ENCODE results near the gene OCA2.
"Not testable (repeated sequence)": the region's sequence is repeated elsewhere in the genome, so short reads cannot be mapped to it uniquely, and the experiment has no call there.

The OCA2 gene

GRCh38 chr15:27868828-27869404 is 230.2 kb downstream of the OCA2 start:
- DNase-seq: no peak

GRCh38 chr15:27867861-27868260 is 231.3 kb downstream of the OCA2 start:
- no peak for DNase-seq

- DNase-seq: no peak
Observed at GRCh38 chr15:27866505-27867165, 232.5 kb downstream of the OCA2 start.

GRCh38 chr15:27865926-27866325 is 233.2 kb downstream of the OCA2 start:
- DNase-seq: no peak

GRCh38 chr15:27865323-27865922 is 233.7 kb downstream of the OCA2 start:
- no peak for DNase-seq

- no peak for DNase-seq
Observed at GRCh38 chr15:27864719-27865118, 234.4 kb downstream of the OCA2 start.

GRCh38 chr15:27864086-27864485 is 235.0 kb downstream of the OCA2 start:
- no peak for DNase-seq

- no peak for DNase-seq
Observed at GRCh38 chr15:27863000-27863399, 236.1 kb downstream of the OCA2 start.

- DNase-seq: no peak
Observed at GRCh38 chr15:27861171-27861570, 237.9 kb downstream of the OCA2 start.

GRCh38 chr15:27855137-27855536 is 244.0 kb downstream of the OCA2 start:
- DNase-seq: no peak

GRCh38 chr15:27854601-27855000 is 244.5 kb downstream of the OCA2 start:
- DNase-seq: no peak

GRCh38 chr15:27853624-27854455 is 245.3 kb downstream of the OCA2 start:
- DNase-seq: no peak

GRCh38 chr15:27851858-27852210 is 247.3 kb downstream of the OCA2 start:
- no peak for DNase-seq

GRCh38 chr15:27850981-27851857 is 247.9 kb downstream of the OCA2 start:
- DNase-seq: no peak

GRCh38 chr15:27850050-27850449 is 249.1 kb downstream of the OCA2 start:
- no peak for DNase-seq

- DNase-seq: not testable (repeated sequence)
Observed at GRCh38 chr15:27848936-27849335, 250.2 kb downstream of the OCA2 start.

GRCh38 chr15:27847775-27848710 is 251.1 kb downstream of the OCA2 start:
- no peak for DNase-seq

GRCh38 chr15:27846722-27847395 is 252.3 kb downstream of the OCA2 start:
- no peak for DNase-seq

- DNase-seq: no peak
Observed at GRCh38 chr15:27845535-27846369, 253.4 kb downstream of the OCA2 start.
